ENCODE measurements around the gene SMIM10L2A. TPM values are rescaled to one million over a fixed set of nuclear protein-coding genes. Genes with fewer than 3 reads are reported as not detected.
"Not testable (repeated sequence)": the region's sequence is repeated elsewhere in the genome, so short reads cannot be mapped to it uniquely, and the experiment has no call there.

SMIM10L2A gene
- total RNA-seq, 2 donors from 2014 or later, result 0.14 to 0.63 TPM

DNA sequence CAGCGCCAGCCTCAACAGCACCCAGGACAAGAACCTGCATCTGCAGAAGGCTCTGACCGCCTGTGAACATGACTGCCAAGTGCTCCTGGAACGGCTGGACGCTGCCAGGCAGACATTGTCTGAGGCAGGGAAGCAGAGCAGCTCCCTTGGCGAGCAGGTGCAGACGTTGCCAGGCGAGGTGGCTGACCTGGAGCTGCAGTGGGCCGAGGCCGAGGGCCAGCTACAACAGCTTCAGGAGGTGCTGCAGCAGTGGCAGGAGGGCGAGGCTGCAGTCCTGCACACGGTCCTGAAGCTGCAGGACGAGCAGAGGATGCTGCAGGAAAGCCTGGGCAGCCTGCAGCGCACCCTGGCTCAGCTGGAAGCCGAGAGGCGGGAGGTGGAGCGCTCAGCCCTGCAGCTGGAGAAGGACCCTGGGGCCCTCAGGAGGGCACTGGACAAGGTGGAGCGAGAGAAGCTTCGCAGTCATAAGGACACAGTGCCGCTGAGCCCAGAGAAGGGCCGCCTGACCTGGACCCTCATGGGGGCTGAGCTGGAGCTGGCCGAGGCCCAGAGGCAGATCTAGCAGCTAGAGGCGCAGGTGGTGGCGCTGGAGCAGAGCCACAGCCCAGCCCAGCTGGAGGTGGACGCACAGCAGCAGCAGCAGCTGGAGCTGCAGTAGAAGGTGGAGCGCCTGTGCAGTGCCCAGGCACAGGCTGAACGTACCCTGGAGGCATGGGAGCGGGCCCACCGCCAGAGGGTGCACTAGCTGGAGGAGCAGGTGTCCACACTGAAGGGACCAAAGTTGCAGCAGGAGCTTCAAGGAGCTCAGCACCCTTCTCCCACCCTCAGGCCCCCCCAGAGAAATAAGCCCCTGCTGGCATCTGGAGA, 16.4 kb downstream of the SMIM10L2A start:
- TF ChIP-seq, protein P1, sequence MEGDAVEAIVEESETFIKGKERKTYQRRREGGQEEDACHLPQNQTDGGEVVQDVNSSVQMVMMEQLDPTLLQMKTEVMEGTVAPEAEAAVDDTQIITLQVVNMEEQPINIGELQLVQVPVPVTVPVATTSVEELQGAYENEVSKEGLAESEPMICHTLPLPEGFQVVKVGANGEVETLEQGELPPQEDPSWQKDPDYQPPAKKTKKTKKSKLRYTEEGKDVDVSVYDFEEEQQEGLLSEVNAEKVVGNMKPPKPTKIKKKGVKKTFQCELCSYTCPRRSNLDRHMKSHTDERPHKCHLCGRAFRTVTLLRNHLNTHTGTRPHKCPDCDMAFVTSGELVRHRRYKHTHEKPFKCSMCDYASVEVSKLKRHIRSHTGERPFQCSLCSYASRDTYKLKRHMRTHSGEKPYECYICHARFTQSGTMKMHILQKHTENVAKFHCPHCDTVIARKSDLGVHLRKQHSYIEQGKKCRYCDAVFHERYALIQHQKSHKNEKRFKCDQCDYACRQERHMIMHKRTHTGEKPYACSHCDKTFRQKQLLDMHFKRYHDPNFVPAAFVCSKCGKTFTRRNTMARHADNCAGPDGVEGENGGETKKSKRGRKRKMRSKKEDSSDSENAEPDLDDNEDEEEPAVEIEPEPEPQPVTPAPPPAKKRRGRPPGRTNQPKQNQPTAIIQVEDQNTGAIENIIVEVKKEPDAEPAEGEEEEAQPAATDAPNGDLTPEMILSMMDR (IDR thresholded peaks at IDR 0.05), result no peak
- DNase-seq (ENCODE audit: low spot score), result no peak
- Histone ChIP-seq H3K4me3 (no peak overlapping the region), H3K27me3 (replicated peaks; ENCODE audit: insufficient read depth) (no peaks in the 10 kb centered on the region), H3K9me3 (no peaks in the 10 kb centered on the region), H3K4me1 (ENCODE audit: control insufficient read depth in 1 of 2, low read depth in 2 of 2) (no peaks in the 10 kb centered on the region), H3K36me3 (no peaks in the 10 kb centered on the region), H3K27ac (no peak overlapping the region)
- no peak for ATAC-seq (ENCODE audit: insufficient number of reproducible peaks, low FRiP score, low read depth)

DNA sequence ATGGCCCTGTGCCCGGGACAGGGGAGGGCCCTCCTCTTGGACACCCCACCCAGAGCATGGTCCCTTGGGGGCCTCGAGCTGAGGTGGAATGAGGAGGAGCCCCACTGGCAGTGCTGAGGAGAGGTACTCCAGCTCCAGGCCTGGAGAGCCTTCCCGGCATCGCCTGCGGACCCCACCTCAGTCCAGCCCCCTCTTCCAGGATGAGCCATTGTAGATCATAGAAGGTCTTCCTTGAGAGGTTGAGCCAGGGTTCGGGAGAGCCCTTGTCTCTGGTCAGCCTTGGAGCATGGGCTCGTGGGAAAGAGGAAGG, 16.9 kb downstream of the SMIM10L2A start:
- TF ChIP-seq, protein P1 (IDR thresholded peaks at IDR 0.05), result no peak
- Histone ChIP-seq H3K36me3 (no peaks in the 10 kb centered on the region), H3K4me3 (no peak overlapping the region), H3K9me3 (no peaks in the 10 kb centered on the region), H3K4me1 (ENCODE audit: control insufficient read depth in 1 of 2, low read depth in 2 of 2) (no peaks in the 10 kb centered on the region), H3K27ac (no peak overlapping the region), H3K27me3 (replicated peaks; ENCODE audit: insufficient read depth) (no peaks in the 10 kb centered on the region)
- no peak for ATAC-seq (ENCODE audit: insufficient number of reproducible peaks, low FRiP score, low read depth)
- DNase-seq (ENCODE audit: low spot score), result no peak

DNA sequence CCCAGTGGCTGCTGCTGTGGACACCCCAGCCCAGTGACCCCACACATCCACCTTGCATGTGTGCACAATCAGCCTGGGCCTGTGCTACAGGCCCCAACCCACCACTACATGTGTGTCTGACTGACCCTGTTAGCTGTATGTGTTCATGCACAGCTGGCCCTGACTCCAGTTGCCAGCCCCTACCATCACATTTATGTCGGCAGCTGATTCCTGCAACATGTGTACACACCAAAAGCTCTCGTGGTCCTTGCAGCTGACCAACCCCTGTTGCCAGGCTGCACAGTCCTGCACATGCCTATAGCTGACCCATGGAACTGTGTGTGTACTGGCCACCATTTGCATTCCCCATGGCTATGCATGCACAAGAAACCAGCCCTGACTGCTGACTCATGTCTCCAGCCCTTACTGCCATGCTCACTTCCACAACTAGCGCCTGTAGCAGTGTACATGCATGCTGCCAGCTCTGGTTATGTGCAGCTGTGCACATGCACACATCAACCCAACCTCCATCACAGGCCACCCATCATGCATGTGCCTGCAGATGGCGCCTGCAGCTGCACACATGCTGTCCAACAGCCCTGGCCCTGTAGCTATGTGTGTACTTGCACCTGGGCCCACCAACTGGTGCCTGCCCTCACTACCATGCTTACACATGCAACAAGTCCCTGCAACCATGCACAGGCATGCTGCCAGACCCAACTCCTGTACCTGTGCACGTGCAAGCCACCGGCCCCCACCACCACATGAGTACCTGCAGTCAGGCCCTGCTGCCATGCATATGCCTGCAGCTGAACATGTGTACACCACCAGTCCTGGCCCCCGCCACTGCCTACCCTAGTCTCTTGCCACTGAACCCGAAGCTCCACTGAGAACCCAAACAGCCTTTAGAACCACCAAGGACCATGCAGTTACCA, 28.1 kb downstream of the SMIM10L2A start:
- no peak overlapping the region for H3K27ac ChIP-seq
- no peaks in the 10 kb centered on the region for H3K36me3 ChIP-seq
- H3K4me1 ChIP-seq (ENCODE audit: control insufficient read depth in 1 of 2, low read depth in 2 of 2), result no peaks in the 10 kb centered on the region
- H3K9me3 ChIP-seq, result no peaks in the 10 kb centered on the region
- H3K4me3 ChIP-seq, result no peak overlapping the region
- TF ChIP-seq, protein P1 (IDR thresholded peaks at IDR 0.05), result no peak
- no peak for ATAC-seq (ENCODE audit: insufficient number of reproducible peaks, low FRiP score, low read depth)
- no peak for DNase-seq (ENCODE audit: low spot score)
- H3K27me3 ChIP-seq (replicated peaks; ENCODE audit: insufficient read depth), result no peaks in the 10 kb centered on the region

DNA sequence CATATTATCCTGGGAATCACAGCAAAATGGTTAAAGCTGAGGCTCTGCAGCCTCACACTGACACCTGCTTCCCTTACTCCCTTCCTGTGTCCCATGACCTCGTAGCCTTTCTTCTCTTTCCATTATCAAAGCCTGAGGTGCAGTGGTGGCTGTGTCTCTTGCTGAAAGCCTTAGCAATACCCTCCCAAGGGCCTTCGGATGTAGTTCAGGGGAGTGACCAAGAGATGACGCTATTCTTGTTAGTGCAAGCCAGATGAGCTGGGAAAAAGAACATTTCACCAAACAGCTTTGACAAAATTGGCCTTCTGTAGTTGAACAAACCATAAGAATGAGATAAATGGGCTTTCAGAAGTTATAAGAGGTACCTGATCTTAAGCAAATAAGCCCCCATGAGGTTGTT, 31.6 kb downstream of the SMIM10L2A start:
- TF ChIP-seq, protein P1 (IDR thresholded peaks at IDR 0.05), result no peak

DNA sequence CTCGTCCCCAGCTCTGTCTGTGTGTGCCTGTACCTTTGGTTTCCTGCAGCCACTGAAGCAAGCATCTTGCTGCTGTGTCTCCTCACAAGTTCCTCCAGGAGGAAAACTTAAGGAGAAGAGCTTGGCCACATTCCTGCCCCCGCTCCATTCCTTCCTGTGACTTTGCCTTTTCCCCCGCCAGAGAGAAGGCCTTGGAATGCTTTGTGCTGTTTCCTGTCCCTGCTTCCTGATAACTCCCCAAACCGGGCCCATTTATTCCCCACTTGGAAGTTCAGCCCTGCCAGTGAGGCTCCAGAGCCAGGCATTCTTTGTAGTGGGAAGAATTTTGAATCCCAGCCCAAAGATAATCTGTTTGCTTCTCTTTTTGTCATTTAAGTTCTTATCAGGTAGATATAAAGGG, 33.1 kb downstream of the SMIM10L2A start:
- Histone ChIP-seq H3K27ac (no peak overlapping the region), H3K36me3 (no peaks in the 10 kb centered on the region), H3K9me3 (no peaks in the 10 kb centered on the region), H3K27me3 (replicated peaks; ENCODE audit: insufficient read depth) (no peaks in the 10 kb centered on the region), H3K4me1 (ENCODE audit: control insufficient read depth in 1 of 2, low read depth in 2 of 2) (no peaks in the 10 kb centered on the region), H3K4me3 (no peak overlapping the region)
- DNase-seq (ENCODE audit: low spot score) (no peak), ATAC-seq (ENCODE audit: insufficient number of reproducible peaks, low FRiP score, low read depth) (no peak)
- TF ChIP-seq, protein P1 (IDR thresholded peaks at IDR 0.05), result no peak

More for the DNA sequence above, 31.6 kb downstream of the SMIM10L2A start:
- ATAC-seq (ENCODE audit: insufficient number of reproducible peaks, low FRiP score, low read depth) (no peak), DNase-seq (ENCODE audit: low spot score) (no peak)
- H3K4me1 ChIP-seq (ENCODE audit: control insufficient read depth in 1 of 2, low read depth in 2 of 2), result no peaks in the 10 kb centered on the region
- H3K36me3 ChIP-seq, result no peaks in the 10 kb centered on the region
- H3K4me3 ChIP-seq, result no peak overlapping the region
- no peak overlapping the region for H3K27ac ChIP-seq
- H3K9me3 ChIP-seq, result no peaks in the 10 kb centered on the region
- no peaks in the 10 kb centered on the region for H3K27me3 ChIP-seq (replicated peaks; ENCODE audit: insufficient read depth)

DNA sequence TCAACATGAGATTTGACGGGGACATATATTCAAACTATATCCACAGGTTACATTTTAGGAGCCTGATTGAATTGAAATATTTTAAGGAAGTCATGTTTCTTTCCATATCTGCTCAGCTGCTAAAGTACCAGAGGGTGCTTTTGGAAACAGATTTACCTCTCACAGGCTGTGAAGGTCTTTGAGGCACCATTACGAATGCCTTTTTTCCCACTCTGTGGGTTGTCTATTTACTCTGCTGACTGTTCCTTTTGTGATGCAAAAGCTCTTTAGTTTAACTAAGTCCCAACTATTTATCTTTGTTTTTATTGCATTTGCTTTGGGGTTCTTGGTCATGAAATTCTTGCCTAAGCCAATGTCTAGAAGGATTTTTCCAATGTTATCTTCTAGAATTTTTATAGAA, 40.0 kb downstream of the SMIM10L2A start:
- not testable (repeated sequence) for H3K9me3 ChIP-seq; H3K36me3 ChIP-seq; ATAC-seq (ENCODE audit: insufficient number of reproducible peaks, low FRiP score, low read depth); H3K4me3 ChIP-seq; H3K4me1 ChIP-seq (ENCODE audit: control insufficient read depth in 1 of 2, low read depth in 2 of 2); H3K27ac ChIP-seq; DNase-seq (ENCODE audit: low spot score); H3K27me3 ChIP-seq (replicated peaks; ENCODE audit: insufficient read depth)
